Small intestine (tissue), 7 donors: ENCODE results near the gene MLF1. TPM values are rescaled to one million over a fixed set of nuclear protein-coding genes. Genes with fewer than 3 reads are reported as not detected.

Experiments
- DNase-seq, 2 donors: peaks; one replicate each; pipeline versions ENCODE4 v3.0.0 to v3.0.0-alpha.2; 2013
- FAIRE-seq: peaks from 2 replicates; lab custom pipeline; 2012; peaks lifted over from hg19 to GRCh38; lab: Jason Lieb, UNC
- H3K27ac ChIP-seq, 3 donors: one replicate each; pipeline ENCODE4 v1.5.1; 2013; ENCODE audit warnings: low read length in 2 of 3, mild to moderate bottlenecking in 2 of 3, control low read depth in 1 of 3, inconsistent platforms in 1 of 3, low read depth in 1 of 3, moderate library complexity in 1 of 3
- H3K27me3 ChIP-seq, 3 donors: one replicate each; pipeline ENCODE4 v1.6.1; 2013; ENCODE audit warnings: low read length in 3 of 3, inconsistent platforms in 1 of 3; ENCODE audit not compliant: control insufficient read depth in 3 of 3, insufficient read depth in 3 of 3
- H3K36me3 ChIP-seq, 3 donors: one replicate each; pipeline ENCODE4 v1.6.1; 2013; ENCODE audit warnings: low read length in 3 of 3, inconsistent platforms in 1 of 3, low read depth in 1 of 3, mild to moderate bottlenecking in 1 of 3, moderate library complexity in 1 of 3; ENCODE audit not compliant: control insufficient read depth in 3 of 3, insufficient read depth in 2 of 3
- H3K4me1 ChIP-seq, 3 donors: one replicate each; pipeline ENCODE4 v1.6.1; 2013; ENCODE audit warnings: low read length in 2 of 3, inconsistent platforms in 1 of 3, low read depth in 1 of 3, mild to moderate bottlenecking in 1 of 3, moderate library complexity in 1 of 3; ENCODE audit not compliant: control insufficient read depth in 3 of 3, insufficient read depth in 2 of 3
- H3K4me3 ChIP-seq, 3 donors: one replicate each; pipeline ENCODE4 v1.5.1; 2013; ENCODE audit warnings: low read length in 3 of 3, control low read depth in 1 of 3, inconsistent platforms in 1 of 3, low read depth in 1 of 3, mild to moderate bottlenecking in 1 of 3, moderate library complexity in 1 of 3
- H3K9me3 ChIP-seq, 2 donors: one replicate each; pipeline ENCODE4 v1.6.1; 2013; ENCODE audit warnings: low read depth in 1 of 2, low read length in 1 of 2; ENCODE audit not compliant: control insufficient read depth in 2 of 2, insufficient read depth in 1 of 2
- WGBS, 3 donors: extraction: QIAGEN DNeasy Blood & Tissue Kit; methylation state at CpG; one replicate each; pipeline ENCODE4 v1.1.7; 2013; 5-methylcytosine and 5-hydroxymethylcytosine counted together
- polyA plus RNA-seq, 4 donors: library from polyadenylated mRNA; stranded (reverse) in 3 of 4; unstranded in 1 of 4; fragments of 200-250 nt in 3 of 4; fragments of 120-200 nt in 1 of 4; gene quantifications; one replicate each; pipeline versions ENCODE4 v1.2.1 to v1.2.3, GENCODE V29; 2013
- donor health status: healthy with polysubstance abuse.
- donor health status: control.
- donor health status: control.
- donor health status: Bipolar disorder and iron deficiency.
- donor health status: healthy.

MLF1 gene
- polyA plus RNA-seq, 4 donors = 2.2 to 4.1 (median 2.4) TPM; not detected in 1

GRCh38 chr3:158568784-158569183, 2.2 kb upstream of the MLF1 start:
- DNase-seq (no peak), FAIRE-seq (no peak)
- 78 to 84% (median 79%) methylated on average over 3 of the region's 3 CpGs for WGBS, 3 donors
- Histone ChIP-seq H3K27me3 (peaks cover 0 to 16% (median 1%) of the 10 kb centered on the region in 3 donors), H3K4me3 (no peak overlapping the region), H3K27ac (no peak overlapping the region), H3K9me3 (no peaks in the 10 kb centered on the region), H3K36me3 (no peaks in the 10 kb centered on the region), H3K4me1 (peaks cover 0 to 4% (median 4%) of the 10 kb centered on the region in 3 donors)

- H3K27ac ChIP-seq = no peak overlapping the region
- DNase-seq (no peak), FAIRE-seq (no peak)
- peaks cover 0 to 16% (median 1%) of the 10 kb centered on the region in 3 donors for H3K27me3 ChIP-seq
- H3K4me1 ChIP-seq = peaks cover 0 to 4% (median 4%) of the 10 kb centered on the region in 3 donors
- no peaks in the 10 kb centered on the region for H3K9me3 ChIP-seq
- 32 to 58% (median 50%) methylated on average over 3 of the region's 3 CpGs for WGBS, 3 donors
- no peaks in the 10 kb centered on the region for H3K36me3 ChIP-seq
- no peak overlapping the region for H3K4me3 ChIP-seq
These were observed 1.2 kb upstream of the MLF1 start for GRCh38 chr3:158569794-158570193.

GRCh38 chr3:158571969-158572765, 1.2 kb downstream of the MLF1 start:
- 85 to 93% (median 93%) methylated on average over 15 to 16 of the region's 16 CpGs for WGBS, 3 donors
- no peak overlapping the region for H3K27ac ChIP-seq
- H3K4me1 ChIP-seq = peaks cover 0 to 4% (median 4%) of the 10 kb centered on the region in 3 donors
- DNase-seq = no peak
- no peaks in the 10 kb centered on the region for H3K9me3 ChIP-seq
- H3K27me3 ChIP-seq = peaks cover 0 to 16% (median 1%) of the 10 kb centered on the region in 3 donors
- no peaks in the 10 kb centered on the region for H3K36me3 ChIP-seq
- no peak overlapping the region for H3K4me3 ChIP-seq
- no peak for FAIRE-seq

GRCh38 chr3:158572766-158573060, 1.7 kb downstream of the MLF1 start:
- DNase-seq = no peak
- WGBS, 3 donors = 82 to 92% (median 90%) methylated on average over 8 of the region's 8 CpGs
- no peaks in the 10 kb centered on the region for H3K9me3 ChIP-seq
- H3K27ac ChIP-seq = no peak overlapping the region
- peaks cover 0 to 16% (median 1%) of the 10 kb centered on the region in 3 donors for H3K27me3 ChIP-seq
- H3K36me3 ChIP-seq = no peaks in the 10 kb centered on the region
- no peak for FAIRE-seq
- H3K4me3 ChIP-seq = no peak overlapping the region
- H3K4me1 ChIP-seq = peaks cover 0 to 4% (median 4%) of the 10 kb centered on the region in 3 donors

GRCh38 chr3:158573714-158574113, 2.7 kb downstream of the MLF1 start:
- Histone ChIP-seq H3K27me3 (peaks cover 0 to 16% (median 1%) of the 10 kb centered on the region in 3 donors), H3K4me1 (peaks cover 0 to 4% (median 4%) of the 10 kb centered on the region in 3 donors), H3K4me3 (no peak overlapping the region), H3K9me3 (no peaks in the 10 kb centered on the region), H3K27ac (no peak overlapping the region), H3K36me3 (no peaks in the 10 kb centered on the region)
- 80 to 87% (median 86%) methylated on average over 7 of the region's 7 CpGs for WGBS, 3 donors
- FAIRE-seq (no peak), DNase-seq (no peak)

GRCh38 chr3:158574646-158575045, 3.7 kb downstream of the MLF1 start:
- Histone ChIP-seq H3K27ac (no peak overlapping the region), H3K36me3 (no peaks in the 10 kb centered on the region), H3K27me3 (peaks cover 0 to 16% (median 1%) of the 10 kb centered on the region in 3 donors), H3K4me3 (no peak overlapping the region), H3K9me3 (no peaks in the 10 kb centered on the region), H3K4me1 (peaks cover 0 to 4% (median 4%) of the 10 kb centered on the region in 3 donors)
- 60 to 75% (median 64%) methylated on average over 1 of the region's 1 CpG for WGBS, 3 donors
- FAIRE-seq (no peak), DNase-seq (no peak)

GRCh38 chr3:158590223-158590622, 19.2 kb downstream of the MLF1 start:
- Histone ChIP-seq H3K27ac (no peak overlapping the region), H3K4me1 (no peaks in the 10 kb centered on the region), H3K36me3 (no peaks in the 10 kb centered on the region), H3K27me3 (no peaks in the 10 kb centered on the region), H3K4me3 (no peak overlapping the region), H3K9me3 (no peaks in the 10 kb centered on the region)
- DNase-seq (no peak), FAIRE-seq (no peak)

GRCh38 chr3:158600787-158601186, 29.8 kb downstream of the MLF1 start:
- 95 to 98% (median 96%) methylated on average over 2 of the region's 2 CpGs for WGBS, 3 donors
- Histone ChIP-seq H3K4me3 (no peak overlapping the region), H3K4me1 (no peaks in the 10 kb centered on the region), H3K27me3 (no peaks in the 10 kb centered on the region), H3K36me3 (no peaks in the 10 kb centered on the region), H3K9me3 (no peaks in the 10 kb centered on the region), H3K27ac (no peak overlapping the region)
- FAIRE-seq (peak; percentile 53), DNase-seq (no peak)

- H3K27me3 ChIP-seq = no peaks in the 10 kb centered on the region
- DNase-seq (no peak), FAIRE-seq (no peak)
- H3K27ac ChIP-seq = no peak overlapping the region
- no peaks in the 10 kb centered on the region for H3K9me3 ChIP-seq
- H3K4me3 ChIP-seq = no peak overlapping the region
- no peaks in the 10 kb centered on the region for H3K36me3 ChIP-seq
- H3K4me1 ChIP-seq = no peaks in the 10 kb centered on the region
These were observed 31.2 kb downstream of the MLF1 start for GRCh38 chr3:158602227-158602626.
